ENCODE results near the gene SGCA.

Gene SGCA

DNA sequence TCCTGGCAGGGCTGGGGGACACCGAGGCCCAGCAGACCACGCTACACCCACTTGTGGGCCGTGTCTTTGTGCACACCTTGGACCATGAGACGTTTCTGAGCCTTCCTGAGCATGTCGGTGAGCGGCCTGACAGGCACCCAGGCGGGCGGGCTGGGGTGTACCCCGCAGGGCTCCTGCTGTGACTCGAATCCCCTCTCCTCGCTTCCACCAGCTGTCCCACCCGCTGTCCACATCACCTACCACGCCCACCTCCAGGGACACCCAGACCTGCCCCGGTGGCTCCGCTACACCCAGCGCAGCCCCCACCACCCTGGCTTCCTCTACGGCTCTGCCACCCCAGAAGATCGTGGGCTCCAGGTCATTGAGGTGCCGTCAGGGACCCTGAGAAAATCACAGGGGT lies 1.6 kb downstream of the SGCA start:
- ChIA-PET POLR2A (no interaction called here), CTCF (interaction anchor here (0.8 to 15.2 kb wide), 8 partner anchors 14 to 195 kb away, joined by 3 to 455 read pairs (median 6); partner anchors contain the start of gene TMEM92)
- no peak for DNase-seq (ENCODE audit: low read depth, low spot score)
- TF ChIP-seq, protein P1, sequence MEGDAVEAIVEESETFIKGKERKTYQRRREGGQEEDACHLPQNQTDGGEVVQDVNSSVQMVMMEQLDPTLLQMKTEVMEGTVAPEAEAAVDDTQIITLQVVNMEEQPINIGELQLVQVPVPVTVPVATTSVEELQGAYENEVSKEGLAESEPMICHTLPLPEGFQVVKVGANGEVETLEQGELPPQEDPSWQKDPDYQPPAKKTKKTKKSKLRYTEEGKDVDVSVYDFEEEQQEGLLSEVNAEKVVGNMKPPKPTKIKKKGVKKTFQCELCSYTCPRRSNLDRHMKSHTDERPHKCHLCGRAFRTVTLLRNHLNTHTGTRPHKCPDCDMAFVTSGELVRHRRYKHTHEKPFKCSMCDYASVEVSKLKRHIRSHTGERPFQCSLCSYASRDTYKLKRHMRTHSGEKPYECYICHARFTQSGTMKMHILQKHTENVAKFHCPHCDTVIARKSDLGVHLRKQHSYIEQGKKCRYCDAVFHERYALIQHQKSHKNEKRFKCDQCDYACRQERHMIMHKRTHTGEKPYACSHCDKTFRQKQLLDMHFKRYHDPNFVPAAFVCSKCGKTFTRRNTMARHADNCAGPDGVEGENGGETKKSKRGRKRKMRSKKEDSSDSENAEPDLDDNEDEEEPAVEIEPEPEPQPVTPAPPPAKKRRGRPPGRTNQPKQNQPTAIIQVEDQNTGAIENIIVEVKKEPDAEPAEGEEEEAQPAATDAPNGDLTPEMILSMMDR (IDR thresholded peaks at IDR 0.05; ENCODE audit: insufficient read depth, low read length, missing control alignments) = no peak
- no peak overlapping the region for H3K4me3 ChIP-seq (ENCODE audit: low read depth, low read length)

DNA sequence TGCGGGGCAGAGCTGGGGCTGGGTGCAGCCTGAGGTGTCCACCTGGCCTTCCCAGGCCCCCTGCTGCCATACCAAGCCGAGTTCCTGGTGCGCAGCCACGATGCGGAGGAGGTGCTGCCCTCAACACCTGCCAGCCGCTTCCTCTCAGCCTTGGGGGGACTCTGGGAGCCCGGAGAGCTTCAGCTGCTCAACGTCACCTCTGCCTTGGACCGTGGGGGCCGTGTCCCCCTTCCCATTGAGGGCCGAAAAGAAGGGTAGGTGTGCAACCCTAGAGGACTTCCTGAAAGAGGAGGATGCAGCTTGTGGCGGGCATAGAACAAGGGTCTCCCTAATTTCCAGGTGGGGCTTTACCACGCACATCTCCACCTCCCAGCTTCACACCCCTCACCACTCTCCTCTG lies 2.5 kb downstream of the SGCA start:
- no peak for DNase-seq (ENCODE audit: low read depth, low spot score)
- CTCF ChIA-PET = interaction anchor here (0.7 to 15.2 kb wide), 13 partner anchors 9 to 311 kb away, joined by 3 to 455 read pairs (median 5); partner anchors contain the start of genes PDK2 and TMEM92
- POLR2A ChIA-PET = no interaction called here
- no peak overlapping the region for H3K4me3 ChIP-seq (ENCODE audit: low read depth, low read length)
- TF ChIP-seq, protein P1 (IDR thresholded peaks at IDR 0.05; ENCODE audit: insufficient read depth, low read length, missing control alignments) = no peak

DNA sequence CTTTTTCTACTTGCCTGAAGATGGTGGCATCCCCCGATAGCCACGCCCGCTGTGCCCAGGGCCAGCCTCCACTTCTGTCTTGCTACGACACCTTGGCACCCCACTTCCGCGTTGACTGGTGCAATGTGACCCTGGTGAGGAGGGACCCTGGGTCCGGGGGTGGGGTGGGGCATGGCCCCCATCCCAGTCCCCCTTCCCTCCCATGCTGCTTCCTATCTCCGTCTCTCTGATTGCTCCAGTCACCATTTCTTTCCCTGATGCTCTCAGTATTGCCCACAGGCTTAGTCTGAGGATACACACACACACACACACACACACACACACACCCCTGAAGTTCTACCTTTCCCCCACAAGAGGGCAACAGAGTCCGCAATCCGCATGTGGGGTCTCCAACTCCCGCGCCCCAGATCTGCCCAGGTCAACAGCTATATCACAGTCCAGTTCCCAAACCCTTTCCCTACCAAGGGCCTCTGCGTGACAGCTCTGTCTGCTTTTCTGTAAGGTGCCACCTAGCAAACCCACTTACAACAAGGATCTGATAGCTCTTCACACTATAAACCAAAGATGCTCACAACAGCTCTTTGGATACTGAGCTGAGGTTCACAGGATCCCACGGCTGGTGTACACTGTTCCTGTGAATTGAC lies 3.4 kb downstream of the SGCA start:
- ChIA-PET POLR2A (interaction anchor here (1.0 to 44.9 kb wide), 12 partner anchors 9 to 177 kb away, joined by 3 to 2316 read pairs (median 6); partner anchors contain the start of genes COL1A1, TMEM92 and XYLT2), CTCF (interaction anchor here (0.6 to 15.2 kb wide), 42 partner anchors 8 to 193 kb away, joined by 3 to 455 read pairs (median 5); partner anchors contain the start of genes COL1A1, PDK2 and TMEM92)
- H3K4me3 ChIP-seq (ENCODE audit: low read depth, low read length) = no peak overlapping the region
- TF ChIP-seq, protein P1 (IDR thresholded peaks at IDR 0.05; ENCODE audit: insufficient read depth, low read length, missing control alignments) = peak; percentile 84
- no peak for DNase-seq (ENCODE audit: low read depth, low spot score)

DNA sequence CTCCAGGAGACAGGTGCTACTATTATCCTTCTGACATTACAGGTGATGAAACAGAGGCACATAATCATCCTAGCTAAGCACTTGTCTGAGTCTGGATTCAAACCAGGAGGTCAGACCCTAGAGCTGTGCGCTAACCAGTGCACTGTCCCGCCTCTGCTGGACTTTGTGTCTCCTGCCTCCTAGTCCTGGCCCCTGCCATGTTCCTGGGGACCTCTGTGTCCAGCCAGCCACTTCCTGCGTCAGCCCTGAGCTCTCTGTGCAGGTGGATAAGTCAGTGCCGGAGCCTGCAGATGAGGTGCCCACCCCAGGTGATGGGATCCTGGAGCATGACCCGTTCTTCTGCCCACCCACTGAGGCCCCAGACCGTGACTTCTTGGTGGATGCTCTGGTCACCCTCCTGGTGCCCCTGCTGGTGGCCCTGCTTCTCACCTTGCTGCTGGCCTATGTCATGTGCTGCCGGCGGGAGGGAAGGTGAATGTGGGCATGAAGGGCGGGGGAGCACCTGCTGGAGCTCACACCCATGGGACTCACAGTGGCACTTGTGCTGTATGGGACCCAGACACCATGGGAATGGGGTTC lies 4.2 kb downstream of the SGCA start:
- H3K4me3 ChIP-seq (ENCODE audit: low read depth, low read length) = no peak overlapping the region
- TF ChIP-seq, protein P1 (IDR thresholded peaks at IDR 0.05; ENCODE audit: insufficient read depth, low read length, missing control alignments) = no peak
- POLR2A ChIA-PET = interaction anchor here (0.9 to 44.9 kb wide), 13 partner anchors 8 to 176 kb away, joined by 3 to 2316 read pairs (median 5); partner anchors contain the start of genes COL1A1, TMEM92 and XYLT2
- DNase-seq (ENCODE audit: low read depth, low spot score) = no peak
- CTCF ChIA-PET = interaction anchor here (0.6 to 15.2 kb wide), 40 partner anchors 7 to 192 kb away, joined by 3 to 455 read pairs (median 5); partner anchors contain the start of genes COL1A1, PDK2 and TMEM92

DNA sequence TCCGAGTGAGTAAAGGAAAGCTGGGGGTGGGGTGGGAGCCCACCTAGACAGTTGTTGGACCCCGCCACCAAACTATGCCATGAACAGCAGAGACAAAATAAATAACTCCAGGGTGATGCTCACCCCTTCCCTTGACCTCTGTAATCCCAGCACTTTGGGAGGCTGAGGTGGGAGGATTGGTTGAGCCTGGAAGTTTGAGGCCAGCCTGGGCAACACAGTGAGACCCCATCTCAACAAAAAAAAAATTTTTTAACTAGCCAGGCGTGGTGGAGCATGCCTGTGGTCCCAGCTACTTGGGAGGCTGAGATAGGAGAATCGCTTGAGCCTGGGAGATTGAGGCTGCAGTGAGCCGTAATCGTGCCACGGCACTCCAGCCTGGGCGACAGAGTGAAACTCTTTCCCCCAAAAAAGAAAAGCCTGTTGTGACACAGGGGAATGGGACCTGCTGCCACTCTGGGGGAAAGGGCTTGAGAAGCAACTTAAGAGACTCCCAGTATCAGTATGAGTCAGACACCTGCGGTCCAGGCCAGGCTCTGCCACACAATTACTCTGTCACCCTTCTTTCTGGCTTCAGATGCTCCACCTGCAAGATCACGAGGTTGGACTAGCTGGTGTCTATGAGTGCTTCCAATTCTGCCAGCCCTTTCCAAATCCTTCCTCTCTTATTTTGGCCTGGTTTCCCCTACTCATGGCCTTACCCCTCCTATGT lies 5.0 kb downstream of the SGCA start:
- POLR2A ChIA-PET = interaction anchor here (0.9 to 44.9 kb wide), 5 partner anchors 20 to 126 kb away, joined by 3 to 2316 read pairs (median 6); partner anchors contain the start of gene TMEM92
- no peak overlapping the region for H3K4me3 ChIP-seq (ENCODE audit: low read depth, low read length)

More for the DNA sequence above, 5.0 kb downstream of the SGCA start:
- TF ChIP-seq, protein P1 (IDR thresholded peaks at IDR 0.05; ENCODE audit: insufficient read depth, low read length, missing control alignments) = no peak
- no peak for DNase-seq (ENCODE audit: low read depth, low spot score)
- CTCF ChIA-PET = interaction anchor here (1.4 to 15.2 kb wide), 10 partner anchors 9 to 191 kb away, joined by 3 to 455 read pairs (median 7); partner anchors contain the start of genes PDK2 and TMEM92

All from AG04449 (cell line).